DOHH2 (cell line): ENCODE results near the gene MSANTD3.

Experiments used
- H3F3A ChIP-seq: fragments of 200-600 bp; sonication (generic), shearing (Covaris generic); 2 replicates; pipeline ENCODE4 v1.6.0; 2016; ENCODE audit warnings: antibody characterized with exemption, mild to moderate bottlenecking; ENCODE audit not compliant: control insufficient read depth, insufficient read depth
- H3K27ac ChIP-seq: fragments of 200-600 bp; sonication (generic); 2 replicates; pipeline ENCODE4 v1.5.1; 2014; ENCODE audit warnings: low read depth, mild to moderate bottlenecking, low read length, moderate library complexity
- H3K27me3 ChIP-seq: fragments of 200-600 bp; sonication (generic); 2 replicates; pipeline ENCODE4 v1.6.1; 2014; ENCODE audit warnings: mild to moderate bottlenecking, low read length, mixed read lengths; ENCODE audit not compliant: control insufficient read depth
- H3K36me3 ChIP-seq: fragments of 200-600 bp; sonication (generic); 2 replicates; pipeline ENCODE4 v1.6.1; 2014; ENCODE audit warnings: mild to moderate bottlenecking, low read length, moderate library complexity, mixed read lengths; ENCODE audit not compliant: control insufficient read depth
- H3K4me1 ChIP-seq: fragments of 200-600 bp; sonication (generic); 2 replicates; pipeline ENCODE4 v1.6.1; 2014; ENCODE audit warnings: mild to moderate bottlenecking, low read length, mixed read lengths; ENCODE audit not compliant: control insufficient read depth
- H3K4me2 ChIP-seq: fragments of 200-600 bp; sonication (generic); 2 replicates; pipeline ENCODE4 v1.6.0; 2014; ENCODE audit warnings: mild to moderate bottlenecking, low read length, moderate library complexity
- H3K4me3 ChIP-seq: fragments of 200-600 bp; sonication (generic); 2 replicates; pipeline ENCODE4 v1.5.1; 2014; ENCODE audit warnings: mild to moderate bottlenecking, low read length, mixed read lengths
- H3K79me2 ChIP-seq: fragments of 200-600 bp; sonication (generic); 2 replicates; pipeline ENCODE4 v1.6.1; 2014; ENCODE audit warnings: mild to moderate bottlenecking, low read length, mixed read lengths; ENCODE audit not compliant: control insufficient read depth
- H3K9me2 ChIP-seq: fragments of 200-600 bp; sonication (generic); replicated peaks from 2 replicates; pipeline ENCODE4 v1.6.1; 2014; ENCODE audit warnings: mild to moderate bottlenecking, low read length, mixed read lengths; ENCODE audit not compliant: control insufficient read depth
- H3K9me3 ChIP-seq: fragments of 200-600 bp; sonication (generic); 2 replicates; pipeline ENCODE4 v1.6.1; 2014; ENCODE audit warnings: antibody characterized with exemption, low read length, mixed read lengths; ENCODE audit not compliant: control insufficient read depth, insufficient read depth
- H4K20me1 ChIP-seq: fragments of 200-600 bp; sonication (generic); 2 replicates; pipeline ENCODE4 v1.6.0; 2014; ENCODE audit warnings: low read depth, mild to moderate bottlenecking, antibody characterized with exemption, low read length, moderate library complexity; ENCODE audit not compliant: control insufficient read depth, insufficient read depth
- CTCF ChIP-seq: fragments of 200-600 bp; sonication (generic); IDR thresholded peaks from one replicate; pipeline ENCODE4 v1.5.1; 2014; ENCODE audit warnings: antibody characterized with exemption, mild to moderate bottlenecking, low read depth, low read length; ENCODE audit not compliant: poor library complexity, severe bottlenecking
- EZH2phosphoT487 ChIP-seq: fragments of 200-600 bp; sonication (generic); IDR thresholded peaks from 2 replicates; pipeline ENCODE4 v1.6.1; 2017; ENCODE audit warnings: borderline replicate concordance, mild to moderate bottlenecking, antibody characterized with exemption, low read length, moderate library complexity, mixed read lengths

MSANTD3 gene

GRCh38 chr9:100449420-100449819, 22.5 kb downstream of the MSANTD3 start:
- no peaks in the 10 kb centered on the region for H3K9me3 ChIP-seq
- H3K4me3 ChIP-seq: no peak overlapping the region
- no peaks in the 10 kb centered on the region for H3K79me2 ChIP-seq
- no peaks in the 10 kb centered on the region for H3F3A ChIP-seq
- no peak overlapping the region for H3K27ac ChIP-seq
- TF ChIP-seq CTCF (no peak), EZH2phosphoT487 (no peak)
- no peaks in the 10 kb centered on the region for H3K4me1 ChIP-seq
- H3K27me3 ChIP-seq: no peaks in the 10 kb centered on the region
- H3K9me2 ChIP-seq: no peaks in the 10 kb centered on the region
- no peak overlapping the region for H3K4me2 ChIP-seq
- no peaks in the 10 kb centered on the region for H4K20me1 ChIP-seq
- peaks cover 21% of the 10 kb centered on the region for H3K36me3 ChIP-seq

GRCh38 chr9:100452894-100453293, 26.0 kb downstream of the MSANTD3 start:
- Histone ChIP-seq H3K9me2 (no peaks in the 10 kb centered on the region), H3K4me2 (no peak overlapping the region), H3K4me1 (no peaks in the 10 kb centered on the region), H3K27me3 (no peaks in the 10 kb centered on the region), H3K9me3 (no peaks in the 10 kb centered on the region), H3F3A (no peaks in the 10 kb centered on the region), H4K20me1 (no peaks in the 10 kb centered on the region), H3K4me3 (no peak overlapping the region), H3K36me3 (peaks cover 9% of the 10 kb centered on the region), H3K79me2 (no peaks in the 10 kb centered on the region), H3K27ac (no peak overlapping the region)
- TF ChIP-seq CTCF: no peak
- no peak for TF ChIP-seq EZH2phosphoT487

- no peak for TF ChIP-seq EZH2phosphoT487
- no peak for TF ChIP-seq CTCF
- no peaks in the 10 kb centered on the region for H3K27me3 ChIP-seq
- no peaks in the 10 kb centered on the region for H3K4me1 ChIP-seq
- H4K20me1 ChIP-seq: no peaks in the 10 kb centered on the region
- H3K4me2 ChIP-seq: no peak overlapping the region
- no peaks in the 10 kb centered on the region for H3K9me3 ChIP-seq
- no peaks in the 10 kb centered on the region for H3K9me2 ChIP-seq
- H3F3A ChIP-seq: no peaks in the 10 kb centered on the region
- no peak overlapping the region for H3K27ac ChIP-seq
- no peak overlapping the region for H3K4me3 ChIP-seq
- no peaks in the 10 kb centered on the region for H3K79me2 ChIP-seq
- H3K36me3 ChIP-seq: peaks cover 9% of the 10 kb centered on the region
Measured at GRCh38 chr9:100455470-100455869, 28.5 kb downstream of the MSANTD3 start.

GRCh38 chr9:100457517-100457916, 30.6 kb downstream of the MSANTD3 start:
- Histone ChIP-seq H3K36me3 (peaks cover 3% of the 10 kb centered on the region; the same call in 1 of the 2 replicates), H3K79me2 (no peaks in the 10 kb centered on the region), H3K27ac (no peak overlapping the region), H3K4me2 (no peak overlapping the region), H3K4me3 (no peak overlapping the region), H3K9me2 (no peaks in the 10 kb centered on the region), H3K9me3 (no peaks in the 10 kb centered on the region), H4K20me1 (no peaks in the 10 kb centered on the region), H3K4me1 (no peaks in the 10 kb centered on the region), H3K27me3 (no peaks in the 10 kb centered on the region), H3F3A (no peaks in the 10 kb centered on the region)
- TF ChIP-seq EZH2phosphoT487 (no peak), CTCF (no peak)
